ENCODE results near the gene USP34.
"Not testable (repeated sequence)": the region's sequence is repeated elsewhere in the genome, so short reads cannot be mapped to it uniquely, and the experiment has no call there.

The USP34 gene

GRCh38 chr2:61463769-61464475 is 7.0 kb downstream of the USP34 start:
- no peak for DNase-seq (ENCODE audit: low read depth in 2 of 3, low spot score in 1 of 3)

GRCh38 chr2:61461404-61461803 is 9.5 kb downstream of the USP34 start:
- no peak for DNase-seq (ENCODE audit: low read depth in 2 of 3, low spot score in 1 of 3)

- no peak for DNase-seq (ENCODE audit: low read depth in 2 of 3, low spot score in 1 of 3)
These were observed 10.7 kb downstream of the USP34 start for GRCh38 chr2:61460163-61460562.

- DNase-seq (ENCODE audit: low read depth in 2 of 3, low spot score in 1 of 3): no peak
These were observed 14.0 kb downstream of the USP34 start for GRCh38 chr2:61456746-61457420.

GRCh38 chr2:61456070-61456745 is 14.7 kb downstream of the USP34 start:
- DNase-seq (ENCODE audit: low read depth in 2 of 3, low spot score in 1 of 3): no peak

- DNase-seq (ENCODE audit: low read depth in 2 of 3, low spot score in 1 of 3): not testable (repeated sequence)
These were observed 15.9 kb downstream of the USP34 start for GRCh38 chr2:61454972-61455371.

GRCh38 chr2:61454383-61454782 is 16.5 kb downstream of the USP34 start:
- DNase-seq (ENCODE audit: low read depth in 2 of 3, low spot score in 1 of 3): no peak

GRCh38 chr2:61452392-61452791 is 18.5 kb downstream of the USP34 start:
- no peak for DNase-seq (ENCODE audit: low read depth in 2 of 3, low spot score in 1 of 3)

GRCh38 chr2:61451178-61451577 is 19.7 kb downstream of the USP34 start:
- DNase-seq (ENCODE audit: low read depth in 2 of 3, low spot score in 1 of 3): no peak

- DNase-seq (ENCODE audit: low read depth in 2 of 3, low spot score in 1 of 3): no peak
These were observed 20.7 kb downstream of the USP34 start for GRCh38 chr2:61450144-61450543.

- DNase-seq (ENCODE audit: low read depth in 2 of 3, low spot score in 1 of 3): no peak
These were observed 22.7 kb downstream of the USP34 start for GRCh38 chr2:61448229-61448628.

- DNase-seq (ENCODE audit: low read depth in 2 of 3, low spot score in 1 of 3): not testable (repeated sequence)
These were observed 23.9 kb downstream of the USP34 start for GRCh38 chr2:61446971-61447370.

- DNase-seq (ENCODE audit: low read depth in 2 of 3, low spot score in 1 of 3): no peak
These were observed 27.4 kb downstream of the USP34 start for GRCh38 chr2:61443342-61444041.

- no peak for DNase-seq (ENCODE audit: low read depth in 2 of 3, low spot score in 1 of 3)
These were observed 31.5 kb downstream of the USP34 start for GRCh38 chr2:61439241-61440002.

- no peak for DNase-seq (ENCODE audit: low read depth in 2 of 3, low spot score in 1 of 3)
These were observed 32.2 kb downstream of the USP34 start for GRCh38 chr2:61438670-61439069.

- DNase-seq (ENCODE audit: low read depth in 2 of 3, low spot score in 1 of 3): no peak
These were observed 33.7 kb downstream of the USP34 start for GRCh38 chr2:61437170-61437569.

GRCh38 chr2:61436092-61436491 is 34.8 kb downstream of the USP34 start:
- DNase-seq (ENCODE audit: low read depth in 2 of 3, low spot score in 1 of 3): no peak

- no peak for DNase-seq (ENCODE audit: low read depth in 2 of 3, low spot score in 1 of 3)
These were observed 35.6 kb downstream of the USP34 start for GRCh38 chr2:61435291-61435690.

- no peak for DNase-seq (ENCODE audit: low read depth in 2 of 3, low spot score in 1 of 3)
These were observed 36.6 kb downstream of the USP34 start for GRCh38 chr2:61434314-61434713.

- DNase-seq (ENCODE audit: low read depth in 2 of 3, low spot score in 1 of 3): no peak
These were observed 37.3 kb downstream of the USP34 start for GRCh38 chr2:61433606-61434005.

- no peak for DNase-seq (ENCODE audit: low read depth in 2 of 3, low spot score in 1 of 3)
These were observed 37.9 kb downstream of the USP34 start for GRCh38 chr2:61432990-61433389.
